Endothelial cell of umbilical vein (primary cell): ENCODE measurements around the gene GALK1. TPM values are rescaled to one million over a fixed set of nuclear protein-coding genes. Genes with fewer than 3 reads are reported as not detected.

Source experiments
- BruUV-seq: library from RNA; stranded (reverse); fragments of 400-500 nt; replicated peaks from 2 replicates; lab custom pipeline; 2021; lab: Mats Ljungman, UMichigan
- CTCF ChIA-PET: fragments of 300-600, 350-600 bp; sonication (Branson Sonifier 250); formaldehyde crosslinking; loops from one replicate; lab custom pipeline; 2021; ENCODE audit warnings: antibody characterized with exemption, inconsistent platforms; lab: Charles Lee
- POLR2A ChIA-PET: fragments of 300-600, 350-600 bp; sonication (Branson Sonifier 250); formaldehyde crosslinking; loops from one replicate; lab custom pipeline; 2021; ENCODE audit warnings: antibody characterized with exemption, inconsistent platforms; lab: Charles Lee
- DNase-seq: peaks from one replicate; pipeline ENCODE4 v3.0.0-alpha.2; 2011; ENCODE audit warnings: low read depth, low spot score
- FAIRE-seq: peaks from 2 replicates; lab custom pipeline; 2011; peaks lifted over from hg19 to GRCh38; lab: Jason Lieb, UNC
- H2AFZ ChIP-seq: 2 replicates; pipeline ENCODE4 v1.6.0; 2012; ENCODE audit warnings: low read depth, low read length, control low read depth, inconsistent platforms
- H3K27ac ChIP-seq: 2 replicates; pipeline ENCODE4 v1.5.1; 2011; ENCODE audit warnings: low read depth, mild to moderate bottlenecking, control low read depth, low read length, moderate library complexity; ENCODE audit not compliant: insufficient read depth
- H3K27me3 ChIP-seq, 2 experiments: 2 replicates each; pipeline versions ENCODE4 v1.6.0 to v1.6.1; 2011; ENCODE audit warnings: low read length in 2 of 2, mixed read lengths in 1 of 2; ENCODE audit not compliant: control insufficient read depth in 2 of 2, insufficient read depth in 2 of 2
- H3K36me3 ChIP-seq, 2 experiments: 2 replicates in 1 of 2; 3 replicates in 1 of 2; pipeline ENCODE4 v1.5.1; 2011; ENCODE audit warnings: low read length in 2 of 2, mild to moderate bottlenecking in 1 of 2, moderate library complexity in 1 of 2; ENCODE audit not compliant: control insufficient read depth in 2 of 2, insufficient read depth in 2 of 2; ENCODE audit errors: extremely low read depth in 1 of 2
- H3K4me1 ChIP-seq: 3 replicates; pipeline ENCODE4 v1.5.1; 2011; ENCODE audit warnings: mild to moderate bottlenecking, low read length; ENCODE audit not compliant: control insufficient read depth, insufficient read depth; ENCODE audit errors: extremely low read depth
- H3K4me2 ChIP-seq: 2 replicates; pipeline ENCODE4 v1.6.1; 2011; ENCODE audit warnings: low read length, control low read depth, mixed read lengths; ENCODE audit not compliant: insufficient read depth
- H3K4me3 ChIP-seq, 3 experiments: fragments of 200-600 bp in 1 of 3; sonication (generic), shearing (Covaris generic) in 1 of 3; replicated peaks in 1 of 3; 2 replicates each; pipeline ENCODE4 v1.5.1; 2011 to 2016; ENCODE audit warnings: control low read depth in 3 of 3, low read length in 3 of 3, mild to moderate bottlenecking in 2 of 3, inconsistent platforms in 1 of 3, low read depth in 1 of 3, moderate library complexity in 1 of 3; ENCODE audit not compliant: insufficient read depth in 1 of 3
- H3K79me2 ChIP-seq: 2 replicates; pipeline ENCODE4 v1.6.0; 2012; ENCODE audit warnings: low read length, inconsistent platforms; ENCODE audit not compliant: control insufficient read depth, insufficient read depth
- H3K9ac ChIP-seq: replicated peaks from 2 replicates; pipeline ENCODE3; 2011; ENCODE audit warnings: low read length, control low read depth; ENCODE audit not compliant: insufficient read depth; ENCODE audit errors: extremely low read depth
- H3K9me1 ChIP-seq: replicated peaks from 3 replicates; pipeline ENCODE4 v1.6.0; 2011; ENCODE audit warnings: mild to moderate bottlenecking, low read length; ENCODE audit not compliant: control insufficient read depth, insufficient read depth; ENCODE audit errors: extremely low read depth
- H3K9me3 ChIP-seq: replicated peaks from 2 replicates; pipeline ENCODE4 v1.5.1; 2012; ENCODE audit warnings: low read length, inconsistent platforms; ENCODE audit not compliant: control insufficient read depth, insufficient read depth
- H4K20me1 ChIP-seq: replicated peaks from 2 replicates; pipeline ENCODE3; 2011; ENCODE audit warnings: mild to moderate bottlenecking, low read length; ENCODE audit not compliant: control insufficient read depth, insufficient read depth; ENCODE audit errors: extremely low read depth
- EZH2 ChIP-seq: IDR thresholded peaks from 2 replicates; pipeline ENCODE4 v1.6.1; 2012; ENCODE audit warnings: borderline replicate concordance, low read depth, mild to moderate bottlenecking, moderate library complexity, low read length, inconsistent platforms; ENCODE audit not compliant: severe bottlenecking
- FOS ChIP-seq: IDR thresholded peaks from 2 replicates; pipeline ENCODE4 v1.6.1; 2011; ENCODE audit warnings: mild to moderate bottlenecking, low read length, moderate library complexity, borderline replicate concordance; ENCODE audit not compliant: insufficient read depth
- GATA2 ChIP-seq: IDR thresholded peaks from 2 replicates; pipeline ENCODE4 v1.7.0; 2011; ENCODE audit warnings: low read depth, mild to moderate bottlenecking, moderate library complexity, mixed read lengths, low read length; ENCODE audit not compliant: insufficient read length, insufficient read depth
- JUN ChIP-seq: IDR thresholded peaks from 2 replicates; pipeline ENCODE4 v1.6.1; 2011; ENCODE audit warnings: borderline replicate concordance, low read depth; ENCODE audit not compliant: insufficient read length, insufficient read depth
- MYC ChIP-seq: IDR thresholded peaks from one replicate; pipeline ENCODE4 v1.6.1; 2011; ENCODE audit warnings: mild to moderate bottlenecking, low read depth, low read length
- POLR2A ChIP-seq: IDR thresholded peaks from 2 replicates; pipeline ENCODE4 v1.6.1; 2012; ENCODE audit warnings: low read depth, mild to moderate bottlenecking, control low read depth, low read length
- POLR2AphosphoS5 ChIP-seq: IDR thresholded peaks from 2 replicates; pipeline ENCODE4 v1.6.1; 2012; ENCODE audit warnings: low read depth, mild to moderate bottlenecking, control low read depth, low read length, moderate library complexity; ENCODE audit not compliant: insufficient read depth
- dilution Hi-C: fragments of 300-500 bp; cut with MboI; formaldehyde crosslinking; loops from one replicate; pipeline ENCODE4 v1.15.0; 2019; ENCODE audit warnings: low sequenced_read_pairs; ENCODE audit not compliant: extremely low pct_ligation_motif_present
- intact Hi-C: fragments of 100-400 bp; cut with micrococcal nuclease; formaldehyde crosslinking; loops from one replicate; pipeline ENCODE4 v1.10.0; 2022
- polyA plus RNA-seq, 4 experiments: library from polyadenylated mRNA; depleted of rRNA in 3 of 4; stranded (reverse) in 3 of 4; unstranded in 1 of 4; fragments of >200 nt; gene quantifications; 2 replicates each; pipeline versions ENCODE4 v1.2.1 to v1.2.3, GENCODE V29; 2011 to 2012; ENCODE audit warnings: missing spikeins in 1 of 4
- total RNA-seq: library from RNA; stranded (reverse); gene quantifications from 2 replicates; pipeline ENCODE4 v1.2.3, GENCODE V29; 2021
- TF ChIP-seq, protein P1 (sequence below): IDR thresholded peaks from 2 replicates; pipeline ENCODE4 v1.6.1; 2011; ENCODE audit not compliant: insufficient read depth, insufficient read length
- TF ChIP-seq, protein P2 (sequence below), 2 donors: IDR thresholded peaks; 1 replicate in 1 of 2; 2 replicates in 1 of 2; pipeline ENCODE4 v1.5.1; 2011; ENCODE audit warnings: low read length in 2 of 2, mild to moderate bottlenecking in 2 of 2, moderate library complexity in 2 of 2, control low read depth in 1 of 2, inconsistent platforms in 1 of 2, low read depth in 1 of 2; ENCODE audit not compliant: insufficient read depth in 1 of 2; ENCODE audit errors: extremely low read depth in 1 of 2

The GALK1 gene
- total and polyA plus RNA-seq, 2 donors (not counting 3 experiments of a cell fraction or from before 2014, with no cell fraction given) = 45.8 to 63.7 TPM

DNA sequence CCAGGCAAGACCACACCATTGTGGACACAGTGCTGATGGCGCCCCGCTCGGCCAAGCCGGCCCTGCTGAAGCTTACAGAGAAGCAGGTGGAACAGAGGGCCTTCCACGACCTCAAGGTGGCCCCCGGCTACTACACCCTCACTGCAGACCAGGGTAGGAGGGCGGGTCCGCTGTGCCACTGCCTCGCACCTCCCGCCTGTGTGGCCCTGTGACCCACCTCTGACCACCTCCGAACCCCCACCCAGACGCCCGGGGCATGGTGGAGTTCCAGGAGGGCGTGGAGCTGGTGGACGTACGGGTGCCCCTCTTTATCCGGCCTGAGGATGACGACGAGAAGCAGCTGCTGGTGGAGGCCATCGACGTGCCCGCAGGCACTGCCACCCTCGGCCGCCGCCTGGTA, 22.7 kb downstream of the GALK1 start:
- no peak overlapping the region for H2AFZ ChIP-seq
- H3K27me3 ChIP-seq = no peaks in the 10 kb centered on the region
- ChIA-PET CTCF (interaction anchor here (1.2 to 12.2 kb wide), 4 partner anchors 23 to 109 kb away, joined by 3 to 653 read pairs (median 20); partner anchors contain the start of gene SMIM5), POLR2A (no interaction called here)
- H4K20me1 ChIP-seq = no peaks in the 10 kb centered on the region
- intact Hi-C loops = no loop called here
- BruUV-seq = no TSS peak
- no peak overlapping the region for H3K4me3 ChIP-seq
- no peaks in the 10 kb centered on the region for H3K4me1 ChIP-seq
- no peaks in the 10 kb centered on the region for H3K79me2 ChIP-seq
- dilution Hi-C loops = no loop called here
- no peak for FAIRE-seq
- H3K9ac ChIP-seq = no peak overlapping the region
- no peak for TF ChIP-seq GATA2
- TF ChIP-seq, protein P1, sequence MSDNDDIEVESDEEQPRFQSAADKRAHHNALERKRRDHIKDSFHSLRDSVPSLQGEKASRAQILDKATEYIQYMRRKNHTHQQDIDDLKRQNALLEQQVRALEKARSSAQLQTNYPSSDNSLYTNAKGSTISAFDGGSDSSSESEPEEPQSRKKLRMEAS = no peak
- no peak for TF ChIP-seq POLR2A
- TF ChIP-seq EZH2 = no peak
- no peak overlapping the region for H3K27ac ChIP-seq
- H3K4me2 ChIP-seq = no peak overlapping the region
- no peaks in the 10 kb centered on the region for H3K36me3 ChIP-seq
- H3K9me3 ChIP-seq = no peaks in the 10 kb centered on the region
- no peak for DNase-seq
- H3K9me1 ChIP-seq = no peaks in the 10 kb centered on the region

DNA sequence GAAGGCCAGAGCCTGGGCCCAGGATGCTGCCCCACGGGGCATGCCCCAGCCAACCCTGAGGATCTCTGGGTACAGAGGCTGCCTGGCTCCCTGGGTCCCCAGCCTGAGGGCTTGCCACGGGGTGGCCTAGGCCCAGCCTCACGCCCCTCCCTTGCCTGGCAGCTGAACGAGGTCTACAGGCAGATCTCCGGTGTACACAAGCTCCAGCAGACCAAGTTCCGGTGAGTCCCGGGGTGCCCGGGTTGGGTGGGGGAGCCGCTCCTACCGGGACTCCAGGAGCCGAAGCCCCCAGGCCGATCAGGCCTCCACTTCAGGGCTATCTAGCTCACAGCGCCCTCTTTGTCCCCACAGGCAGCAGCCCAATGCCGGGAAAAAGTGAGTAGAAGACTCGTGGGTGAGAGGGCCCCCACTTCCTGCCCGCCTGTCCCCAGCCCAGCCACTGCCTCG, 24.3 kb downstream of the GALK1 start:
- no peaks in the 10 kb centered on the region for H4K20me1 ChIP-seq
- no peaks in the 10 kb centered on the region for H3K9me3 ChIP-seq
- H3K9me1 ChIP-seq = no peaks in the 10 kb centered on the region
- no peak overlapping the region for H3K4me3 ChIP-seq
- dilution Hi-C loops = no loop called here
- no peak overlapping the region for H3K27ac ChIP-seq
- BruUV-seq = no TSS peak
- TF ChIP-seq JUN (no peak), POLR2AphosphoS5 (no peak), POLR2A (no peak), MYC (no peak), EZH2 (no peak), FOS (no peak), GATA2 (no peak)
- TF ChIP-seq, protein P2, sequence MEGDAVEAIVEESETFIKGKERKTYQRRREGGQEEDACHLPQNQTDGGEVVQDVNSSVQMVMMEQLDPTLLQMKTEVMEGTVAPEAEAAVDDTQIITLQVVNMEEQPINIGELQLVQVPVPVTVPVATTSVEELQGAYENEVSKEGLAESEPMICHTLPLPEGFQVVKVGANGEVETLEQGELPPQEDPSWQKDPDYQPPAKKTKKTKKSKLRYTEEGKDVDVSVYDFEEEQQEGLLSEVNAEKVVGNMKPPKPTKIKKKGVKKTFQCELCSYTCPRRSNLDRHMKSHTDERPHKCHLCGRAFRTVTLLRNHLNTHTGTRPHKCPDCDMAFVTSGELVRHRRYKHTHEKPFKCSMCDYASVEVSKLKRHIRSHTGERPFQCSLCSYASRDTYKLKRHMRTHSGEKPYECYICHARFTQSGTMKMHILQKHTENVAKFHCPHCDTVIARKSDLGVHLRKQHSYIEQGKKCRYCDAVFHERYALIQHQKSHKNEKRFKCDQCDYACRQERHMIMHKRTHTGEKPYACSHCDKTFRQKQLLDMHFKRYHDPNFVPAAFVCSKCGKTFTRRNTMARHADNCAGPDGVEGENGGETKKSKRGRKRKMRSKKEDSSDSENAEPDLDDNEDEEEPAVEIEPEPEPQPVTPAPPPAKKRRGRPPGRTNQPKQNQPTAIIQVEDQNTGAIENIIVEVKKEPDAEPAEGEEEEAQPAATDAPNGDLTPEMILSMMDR (IDR thresholded peaks at IDR 0.05; ENCODE audit: extremely low read depth in 1 of 2, insufficient read depth in 1 of 2, low read depth in 1 of 2, low read length in 2 of 2) = no peak
- TF ChIP-seq, protein P1 = no peak
- H3K4me2 ChIP-seq = no peak overlapping the region
- ChIA-PET POLR2A (no interaction called here), CTCF (interaction anchor here (0.7 to 12.2 kb wide), 3 partner anchors 9 to 107 kb away, joined by 3 to 653 read pairs (median 34); partner anchors contain the start of gene SMIM5)
- no peak overlapping the region for H2AFZ ChIP-seq
- no peaks in the 10 kb centered on the region for H3K36me3 ChIP-seq
- H3K27me3 ChIP-seq = no peaks in the 10 kb centered on the region
- H3K79me2 ChIP-seq = no peaks in the 10 kb centered on the region
- no peak overlapping the region for H3K9ac ChIP-seq
- no peaks in the 10 kb centered on the region for H3K4me1 ChIP-seq
- DNase-seq (no peak), FAIRE-seq (no peak)
- intact Hi-C loops = no loop called here
